ENCODE results near the gene NKG7.

The NKG7 gene

DNA sequence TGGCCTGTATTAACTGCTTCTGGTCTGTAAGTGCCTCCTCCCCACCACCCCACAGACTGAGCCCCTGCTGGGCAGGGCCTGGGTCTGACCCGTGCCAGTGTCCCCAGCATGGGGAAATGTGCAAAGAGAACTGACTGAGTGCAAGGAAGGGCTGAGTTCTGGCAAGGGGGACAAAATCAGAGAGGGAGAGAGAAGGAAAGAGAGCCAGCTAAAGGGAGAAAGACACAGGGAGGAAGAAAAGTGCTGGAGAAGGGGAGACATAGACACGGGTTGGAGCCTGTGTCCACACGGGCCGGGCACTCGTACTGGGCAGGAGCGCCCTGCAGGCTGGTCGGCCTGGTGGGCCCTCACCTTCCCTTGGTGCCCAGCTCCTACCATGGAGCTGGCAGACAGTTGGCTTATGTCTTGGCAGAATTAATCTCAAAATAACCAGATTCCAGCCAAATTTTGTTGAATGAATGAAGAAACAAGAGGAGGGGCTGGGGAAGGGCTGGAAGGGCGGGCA, 1.2 kb downstream of the NKG7 start:
- TF ChIP-seq, protein P1, sequence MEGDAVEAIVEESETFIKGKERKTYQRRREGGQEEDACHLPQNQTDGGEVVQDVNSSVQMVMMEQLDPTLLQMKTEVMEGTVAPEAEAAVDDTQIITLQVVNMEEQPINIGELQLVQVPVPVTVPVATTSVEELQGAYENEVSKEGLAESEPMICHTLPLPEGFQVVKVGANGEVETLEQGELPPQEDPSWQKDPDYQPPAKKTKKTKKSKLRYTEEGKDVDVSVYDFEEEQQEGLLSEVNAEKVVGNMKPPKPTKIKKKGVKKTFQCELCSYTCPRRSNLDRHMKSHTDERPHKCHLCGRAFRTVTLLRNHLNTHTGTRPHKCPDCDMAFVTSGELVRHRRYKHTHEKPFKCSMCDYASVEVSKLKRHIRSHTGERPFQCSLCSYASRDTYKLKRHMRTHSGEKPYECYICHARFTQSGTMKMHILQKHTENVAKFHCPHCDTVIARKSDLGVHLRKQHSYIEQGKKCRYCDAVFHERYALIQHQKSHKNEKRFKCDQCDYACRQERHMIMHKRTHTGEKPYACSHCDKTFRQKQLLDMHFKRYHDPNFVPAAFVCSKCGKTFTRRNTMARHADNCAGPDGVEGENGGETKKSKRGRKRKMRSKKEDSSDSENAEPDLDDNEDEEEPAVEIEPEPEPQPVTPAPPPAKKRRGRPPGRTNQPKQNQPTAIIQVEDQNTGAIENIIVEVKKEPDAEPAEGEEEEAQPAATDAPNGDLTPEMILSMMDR (IDR thresholded peaks at IDR 0.05; ENCODE audit: insufficient read depth, missing control alignments), result no peak
- no peak for DNase-seq (ENCODE audit: insufficient read length, low spot score)
- FAIRE-seq, result no peak

DNA sequence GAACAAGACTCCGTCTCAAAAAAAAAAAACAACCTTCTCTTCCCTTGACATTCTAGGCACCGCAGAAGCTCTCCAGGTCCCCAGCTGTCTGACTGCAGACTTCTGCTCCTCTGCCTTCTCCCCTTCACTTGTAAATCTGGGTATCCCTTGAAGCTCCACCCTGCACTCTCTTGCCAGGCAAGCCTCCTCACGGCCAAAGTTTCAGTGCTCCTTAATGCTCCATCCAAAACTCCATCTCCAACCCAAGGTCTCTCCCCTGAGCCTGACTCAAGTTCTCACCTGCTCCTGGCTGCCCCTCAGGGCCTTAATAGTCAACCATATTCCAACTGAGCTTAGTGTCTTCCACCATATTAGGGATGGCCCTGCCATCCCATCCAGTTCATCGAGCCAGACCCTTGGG, 2.2 kb downstream of the NKG7 start:
- FAIRE-seq (no peak), DNase-seq (ENCODE audit: insufficient read length, low spot score) (no peak)
- TF ChIP-seq, protein P1 (IDR thresholded peaks at IDR 0.05; ENCODE audit: insufficient read depth, missing control alignments), result no peak

DNA sequence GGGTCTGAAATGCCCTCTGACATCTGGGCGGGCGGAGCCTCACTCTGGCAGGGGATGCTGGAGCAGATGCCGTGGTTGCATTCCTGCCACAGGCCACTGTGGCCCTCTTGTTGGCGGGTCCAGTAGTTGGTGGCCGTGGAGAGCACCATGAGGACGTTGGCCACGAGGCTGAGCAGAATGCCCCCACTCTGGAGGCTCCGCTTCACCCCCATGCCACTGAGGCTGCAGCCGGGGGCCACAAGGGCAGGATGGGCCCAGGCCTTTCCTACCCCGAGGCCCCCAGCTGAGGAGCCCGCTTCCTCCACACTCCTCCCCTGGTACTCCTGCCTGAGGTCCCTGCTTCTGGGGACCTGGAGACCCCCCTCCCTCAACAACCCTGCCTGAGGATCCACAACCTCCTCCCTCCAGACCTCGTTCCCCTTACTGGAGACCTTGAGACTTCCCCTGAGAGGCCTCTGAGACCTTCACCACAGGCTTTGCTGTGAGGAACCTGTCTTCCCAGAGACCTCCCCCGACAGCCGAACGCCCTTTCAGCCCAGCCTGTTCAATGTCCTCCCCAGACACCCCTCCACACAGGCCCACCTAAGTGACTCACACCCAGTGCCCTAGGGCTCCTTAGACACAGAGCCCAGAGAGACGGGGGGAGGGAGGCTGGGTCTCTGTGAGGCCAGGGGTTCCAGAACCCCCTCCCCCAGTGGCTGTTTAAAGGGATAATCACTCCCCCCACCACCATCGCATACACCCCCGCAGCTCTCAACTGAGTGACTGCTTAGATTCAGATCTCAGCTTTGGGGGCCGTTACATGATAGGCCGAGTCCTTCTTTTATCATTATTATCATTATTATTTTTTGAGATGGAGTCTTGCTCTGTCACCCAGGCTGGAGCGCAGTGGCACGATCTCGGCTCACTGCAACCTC, 3.8 kb downstream of the NKG7 start, which contains the start of gene CLDND2:
Gene CLDND2, minus strand, starts transcription at position 638 of the 917 bp plus-strand sequence. Its CDS starts 426 bp downstream, at position 212.
- DNase-seq (ENCODE audit: insufficient read length, low spot score), result no peak
- FAIRE-seq, result no peak
- TF ChIP-seq, protein P1 (IDR thresholded peaks at IDR 0.05; ENCODE audit: insufficient read depth, missing control alignments), result no peak

DNA sequence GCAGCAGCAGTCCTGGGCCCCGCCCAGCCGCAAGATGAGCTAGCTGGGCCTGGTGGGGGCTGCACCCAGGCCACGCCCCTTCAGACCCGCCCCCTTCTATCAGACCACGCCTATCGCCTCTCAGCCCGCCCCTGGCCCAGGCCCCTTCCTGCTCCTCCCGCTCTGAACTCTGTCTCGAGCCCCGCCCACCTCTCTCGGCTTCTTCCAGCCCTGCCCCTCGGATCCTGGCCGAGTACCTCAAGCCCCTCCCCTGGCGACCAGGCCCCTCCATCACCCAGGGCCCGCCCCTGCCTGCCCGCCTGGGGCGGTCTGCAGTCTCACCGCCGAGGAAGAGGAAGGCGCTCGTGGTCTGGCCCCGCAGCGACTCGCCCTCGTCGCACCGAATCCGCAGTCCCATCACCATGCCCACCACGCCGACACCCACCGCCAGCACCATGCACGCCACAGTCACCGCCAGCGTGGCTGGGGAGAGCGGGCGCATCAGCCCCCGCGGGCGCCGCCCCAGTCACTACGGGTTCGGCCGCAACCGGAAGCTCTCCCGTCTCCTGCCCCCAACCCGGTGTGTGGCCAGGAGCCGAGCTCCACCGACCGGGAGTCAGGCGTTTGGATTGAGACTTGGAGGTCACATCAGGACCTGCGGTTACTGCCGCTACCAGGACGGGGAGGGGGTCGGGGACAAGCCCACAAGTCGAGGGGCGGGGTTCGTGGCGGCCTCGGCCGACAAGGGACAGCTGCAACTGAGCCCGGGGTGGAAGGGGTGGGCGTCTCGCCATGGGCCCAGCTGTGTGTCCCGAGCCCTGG, 4.7 kb downstream of the NKG7 start:
- TF ChIP-seq, protein P1 (IDR thresholded peaks at IDR 0.05; ENCODE audit: insufficient read depth, missing control alignments), result no peak
- FAIRE-seq (no peak), DNase-seq (ENCODE audit: insufficient read length, low spot score) (peak; percentile 92)

DNA sequence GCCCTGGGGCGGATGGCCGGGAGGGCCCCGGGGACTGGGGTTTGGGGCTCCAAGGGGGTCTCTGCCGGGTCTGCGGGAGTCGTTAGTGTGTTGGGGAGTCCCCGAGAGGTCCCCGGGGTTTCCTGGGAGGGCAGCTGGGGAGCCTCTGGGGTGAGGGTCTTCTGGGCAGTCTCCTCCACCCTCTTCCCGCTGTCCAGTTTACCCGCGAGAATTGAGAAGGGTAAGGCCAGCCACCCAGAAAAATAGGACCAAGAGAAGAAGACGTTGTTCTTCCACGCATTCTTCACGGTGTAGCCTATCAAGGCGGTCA, 5.2 kb downstream of the NKG7 start:
- no peak for FAIRE-seq
- TF ChIP-seq, protein P1 (IDR thresholded peaks at IDR 0.05; ENCODE audit: insufficient read depth, missing control alignments), result no peak
- DNase-seq (ENCODE audit: insufficient read length, low spot score), result no peak

DNA sequence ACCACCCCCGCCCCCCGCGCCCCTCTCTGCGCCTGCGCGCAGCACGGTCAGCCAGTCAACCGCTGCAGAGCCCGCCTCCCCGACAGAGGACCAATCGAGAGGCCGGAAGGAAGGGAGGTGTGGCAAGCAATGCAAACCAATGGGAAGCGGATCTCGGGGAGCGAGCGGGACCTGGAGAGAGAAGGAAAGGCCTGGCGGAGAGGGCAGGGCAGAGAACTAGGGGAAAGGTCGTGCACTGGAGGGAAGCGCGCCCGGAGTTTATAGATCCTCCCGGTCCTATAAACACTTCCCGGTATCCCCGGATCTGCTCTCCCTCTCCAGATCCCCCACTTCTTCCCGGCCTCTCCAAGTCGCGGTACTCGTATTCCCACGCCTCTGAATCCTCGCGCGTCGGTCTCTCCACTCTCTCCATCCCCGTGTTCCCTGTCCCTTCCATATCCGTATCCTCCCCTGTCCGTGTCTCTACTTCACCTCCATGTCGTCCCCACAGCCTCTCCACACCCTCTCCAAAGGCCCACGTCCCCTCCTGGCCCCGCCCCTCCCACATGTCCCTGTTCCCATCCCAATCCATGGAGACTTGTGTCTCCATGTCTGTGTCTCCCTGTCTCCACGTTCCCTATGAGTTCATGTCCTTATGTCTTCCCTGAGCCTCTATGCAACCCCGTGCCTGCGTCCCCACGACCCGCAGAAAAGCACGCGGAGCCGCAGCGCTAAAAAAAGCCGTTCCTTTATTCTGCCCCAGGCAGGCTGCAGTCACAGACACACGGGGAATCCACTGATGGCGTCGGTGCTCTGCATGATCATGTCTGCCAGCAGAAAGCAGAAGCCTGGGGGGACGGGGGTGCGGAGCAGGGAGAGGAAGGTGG, 5.8 kb downstream of the NKG7 start:
- DNase-seq (ENCODE audit: insufficient read length, low spot score) (peak; percentile 77), FAIRE-seq (no peak)
- TF ChIP-seq, protein P1 (IDR thresholded peaks at IDR 0.05; ENCODE audit: insufficient read depth, missing control alignments), result no peak

All from D721Med (cell line).